ENCODE data around the gene IGLL1.

GRCh38 chr22:23578306-23578705 is 1.8 kb downstream of the IGLL1 start:
- TF ChIP-seq CTCF (IDR thresholded peaks at IDR 0.05; ENCODE audit: extremely low read depth in 1 of 2, insufficient read depth in 1 of 2, low read depth in 1 of 2, low read length in 2 of 2) (no peak), EZH2 (IDR thresholded peaks at IDR 0.05; ENCODE audit: borderline replicate concordance, low read depth, low read length, severe bottlenecking) (no peak), POLR2A (IDR thresholded peaks at IDR 0.05; ENCODE audit: low read depth, low read length) (no peak), MYC (IDR thresholded peaks at IDR 0.05; ENCODE audit: low read depth, low read length) (no peak), JUN (IDR thresholded peaks at IDR 0.05; ENCODE audit: borderline replicate concordance, insufficient read depth, insufficient read length, low read depth) (no peak)
- TF ChIP-seq, protein P1, sequence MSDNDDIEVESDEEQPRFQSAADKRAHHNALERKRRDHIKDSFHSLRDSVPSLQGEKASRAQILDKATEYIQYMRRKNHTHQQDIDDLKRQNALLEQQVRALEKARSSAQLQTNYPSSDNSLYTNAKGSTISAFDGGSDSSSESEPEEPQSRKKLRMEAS (IDR thresholded peaks at IDR 0.05; ENCODE audit: insufficient read depth, insufficient read length): no peak
